ENCODE data around the gene SMAD3. TPM values are rescaled to one million over a fixed set of nuclear protein-coding genes. Genes with fewer than 3 reads are reported as not detected.

SMAD3 gene
- total and polyA plus RNA-seq, 2 of the 4 experiments (the other 2 are of a cell fraction): 71.0 to 177 TPM

DNA sequence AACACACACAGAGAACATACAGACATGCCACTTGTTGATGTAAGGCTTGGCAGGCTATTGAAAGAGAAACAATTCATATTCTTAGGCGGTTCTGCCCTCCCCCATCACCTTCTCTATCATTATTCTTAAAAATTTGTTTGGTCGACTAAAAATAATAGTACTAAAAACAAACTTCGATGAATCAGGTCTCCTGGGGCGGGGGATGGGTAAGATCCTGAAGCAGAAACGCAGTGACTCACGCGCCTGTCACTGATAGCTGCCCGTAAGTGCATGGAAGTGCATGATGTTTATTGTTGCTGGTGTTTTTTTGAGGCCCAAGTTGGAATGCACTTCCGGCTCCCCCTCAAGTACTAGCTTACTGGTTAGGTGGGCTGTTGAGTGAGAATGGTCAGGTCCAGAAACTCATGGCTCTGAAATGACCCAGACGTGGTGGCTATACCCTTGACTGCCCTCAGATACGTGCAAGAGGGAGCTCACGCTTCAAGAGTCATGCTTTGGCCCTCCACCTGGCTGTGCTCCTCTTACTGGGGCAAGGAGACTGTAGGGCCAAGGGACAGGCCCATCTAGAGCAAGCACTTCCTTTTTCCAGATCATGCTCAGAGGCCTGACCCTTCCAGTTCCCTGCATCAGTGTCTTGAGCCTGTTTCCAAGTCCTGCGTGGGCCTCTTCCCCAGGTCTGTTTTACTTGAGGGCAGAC lies 10.9 kb downstream of the SMAD3 start (continued):
- TF ChIP-seq POLR2A (IDR thresholded peaks at IDR 0.05; ENCODE audit: low read depth, low read length): peak; percentile 43

DNA sequence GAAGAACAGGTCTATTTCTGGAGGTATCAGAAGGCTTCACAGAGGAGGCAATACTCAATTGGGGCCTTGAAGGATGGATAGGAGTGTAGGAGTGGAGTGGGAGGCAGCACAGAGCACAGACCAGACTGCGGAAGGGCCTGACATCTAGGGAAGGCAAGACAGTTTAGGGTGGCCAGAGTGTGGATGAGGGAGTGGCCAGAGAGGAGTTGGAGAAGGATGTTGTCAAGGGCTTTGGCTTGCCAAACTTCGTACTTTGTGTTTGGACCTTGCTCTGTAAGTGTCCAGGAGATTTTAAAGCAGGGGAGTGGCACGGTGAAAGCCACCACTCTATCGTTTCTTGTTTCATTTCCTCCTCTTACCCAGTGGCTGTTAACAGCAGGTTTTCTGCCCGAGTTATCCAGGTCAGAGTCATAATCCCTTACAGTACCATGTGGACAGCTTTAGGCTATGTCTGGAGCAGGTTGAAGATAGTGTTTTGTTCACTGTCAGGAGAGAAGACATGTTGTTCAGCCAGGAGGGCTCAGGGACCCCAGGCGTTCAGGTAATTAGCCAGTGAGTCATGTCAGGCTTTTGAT lies 12.3 kb downstream of the SMAD3 start:
- ChIA-PET CTCF (no interaction called here), POLR2A (ENCODE audit: unreplicated experiment) (no interaction called here)
- peaks cover 0 to 77% of the 10 kb centered on the region in 2 experiments; a peak in 2 of 4 replicates for H3K79me1 ChIP-seq (ENCODE audit: low read depth in 1 of 2, low read length in 2 of 2)
- peak overlapping the region; percentile 92 for H3K14ac ChIP-seq (replicated peaks; ENCODE audit: low read depth, low read length)
- peak overlapping the region; percentile 99 for H2AK5ac ChIP-seq (ENCODE audit: low read depth, low read length)
- peak overlapping the region; percentile 64 for H3K23ac ChIP-seq (ENCODE audit: low read depth, low read length)
- peaks cover 60% of the 10 kb centered on the region for H3K9me1 ChIP-seq (ENCODE audit: insufficient read depth, low read length)
- peak overlapping the region; percentile 64; the same call in 1 of the 2 replicates for H2BK20ac ChIP-seq (ENCODE audit: low read depth, low read length)
- peak overlapping the region; percentile 21; the same call in 1 of the 2 replicates for H4K5ac ChIP-seq (ENCODE audit: low read depth, low read length)
- H4K91ac ChIP-seq (ENCODE audit: insufficient read depth, low read depth, low read length): peak overlapping the region; percentile 67; the same call in 1 of the 2 replicates
- H3K56ac ChIP-seq (ENCODE audit: extremely low read depth, insufficient read depth, low read length): no peak overlapping the region
- peak overlapping the region in 1 of 2 experiments; percentile 79; a peak in 1 of 4 replicates for H4K8ac ChIP-seq (ENCODE audit: low read depth in 2 of 2, low read length in 2 of 2)
- WGBS, 2 experiments (ENCODE audit: extremely low coverage in 2 of 2, insufficient read length in 1 of 2): 78% methylated on average over 3 of the region's 6 CpGs; no CpG with 5 or more reads in 1 of the 2 experiments
- intact Hi-C loops (cut with micrococcal nuclease) (no loop called here), in situ Hi-C loops (cut with MboI; ENCODE audit: low sequenced_read_pairs) (no loop called here), dilution Hi-C loops (cut with HindIII; ENCODE audit: low sequenced_read_pairs, unreplicated experiment) (no loop called here)
- peak overlapping the region; percentile 6; the same call in 1 of the 2 replicates for H3K9ac ChIP-seq (ENCODE audit: low read depth, low read length)
- peak overlapping the region; percentile 33; the same call in 1 of the 2 replicates for H3K4me2 ChIP-seq (ENCODE audit: low read depth, low read length)
- no peak overlapping the region for H3K4me3 ChIP-seq (ENCODE audit: insufficient read depth, low read depth, low read length)
- peak overlapping the region; percentile 62 for H3K27ac ChIP-seq (ENCODE audit: insufficient read depth, low read length)
- peak overlapping the region; percentile 73 for H2BK5ac ChIP-seq (ENCODE audit: low read depth, low read length, poor library complexity, severe bottlenecking)
- H3K18ac ChIP-seq (ENCODE audit: low read depth, low read length): peak overlapping the region; percentile 76
- H3K36me3 ChIP-seq (ENCODE audit: control insufficient read depth, insufficient read depth, low read length): peaks cover 53% of the 10 kb centered on the region
- no peak overlapping the region for H2AFZ ChIP-seq (replicated peaks; ENCODE audit: low read length, poor library complexity)
- H3K27me3 ChIP-seq (ENCODE audit: control insufficient read depth, insufficient read depth, low read length): no peaks in the 10 kb centered on the region
- H2BK15ac ChIP-seq (ENCODE audit: low read depth, low read length): peak overlapping the region; percentile 18; the same call in 2 of the 3 replicates
- peak overlapping the region; percentile 67 for H3K4ac ChIP-seq (ENCODE audit: low read depth, low read length)
- no TSS peak for BruUV-seq (replicated peaks)
- peaks cover 98% of the 10 kb centered on the region for H4K20me1 ChIP-seq (ENCODE audit: insufficient read depth, low read length)
- peak overlapping the region; percentile 64 for H2BK120ac ChIP-seq (ENCODE audit: low read depth, low read length)
- ATAC-seq (ENCODE audit: low read depth): no peak
- H3K4me1 ChIP-seq (ENCODE audit: control insufficient read depth, insufficient read depth, low read length): peaks cover 50% of the 10 kb centered on the region
- no peak overlapping the region for H2AK9ac ChIP-seq (replicated peaks; ENCODE audit: low read depth, low read length, poor library complexity)
- H3K9me3 ChIP-seq (ENCODE audit: control insufficient read depth, insufficient read depth, low read length): no peaks in the 10 kb centered on the region
- no peak for DNase-seq
- TF ChIP-seq, protein P1, sequence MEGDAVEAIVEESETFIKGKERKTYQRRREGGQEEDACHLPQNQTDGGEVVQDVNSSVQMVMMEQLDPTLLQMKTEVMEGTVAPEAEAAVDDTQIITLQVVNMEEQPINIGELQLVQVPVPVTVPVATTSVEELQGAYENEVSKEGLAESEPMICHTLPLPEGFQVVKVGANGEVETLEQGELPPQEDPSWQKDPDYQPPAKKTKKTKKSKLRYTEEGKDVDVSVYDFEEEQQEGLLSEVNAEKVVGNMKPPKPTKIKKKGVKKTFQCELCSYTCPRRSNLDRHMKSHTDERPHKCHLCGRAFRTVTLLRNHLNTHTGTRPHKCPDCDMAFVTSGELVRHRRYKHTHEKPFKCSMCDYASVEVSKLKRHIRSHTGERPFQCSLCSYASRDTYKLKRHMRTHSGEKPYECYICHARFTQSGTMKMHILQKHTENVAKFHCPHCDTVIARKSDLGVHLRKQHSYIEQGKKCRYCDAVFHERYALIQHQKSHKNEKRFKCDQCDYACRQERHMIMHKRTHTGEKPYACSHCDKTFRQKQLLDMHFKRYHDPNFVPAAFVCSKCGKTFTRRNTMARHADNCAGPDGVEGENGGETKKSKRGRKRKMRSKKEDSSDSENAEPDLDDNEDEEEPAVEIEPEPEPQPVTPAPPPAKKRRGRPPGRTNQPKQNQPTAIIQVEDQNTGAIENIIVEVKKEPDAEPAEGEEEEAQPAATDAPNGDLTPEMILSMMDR (conservative IDR thresholded peaks at IDR 0.05; ENCODE audit: low read depth, low read length): no peak
- no peak for TF ChIP-seq CHD1 (IDR thresholded peaks at IDR 0.05; ENCODE audit: low read depth, low read length)
- TF ChIP-seq BHLHE40 (IDR thresholded peaks at IDR 0.05; ENCODE audit: low read depth, low read length): no peak
- TF ChIP-seq, protein P2, sequence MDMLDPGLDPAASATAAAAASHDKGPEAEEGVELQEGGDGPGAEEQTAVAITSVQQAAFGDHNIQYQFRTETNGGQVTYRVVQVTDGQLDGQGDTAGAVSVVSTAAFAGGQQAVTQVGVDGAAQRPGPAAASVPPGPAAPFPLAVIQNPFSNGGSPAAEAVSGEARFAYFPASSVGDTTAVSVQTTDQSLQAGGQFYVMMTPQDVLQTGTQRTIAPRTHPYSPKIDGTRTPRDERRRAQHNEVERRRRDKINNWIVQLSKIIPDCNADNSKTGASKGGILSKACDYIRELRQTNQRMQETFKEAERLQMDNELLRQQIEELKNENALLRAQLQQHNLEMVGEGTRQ (IDR thresholded peaks at IDR 0.05; ENCODE audit: low read depth, low read length): no peak
- no peak for TF ChIP-seq POLR2A (IDR thresholded peaks at IDR 0.05; ENCODE audit: low read depth, low read length)
- TF ChIP-seq MXI1 (IDR thresholded peaks at IDR 0.05; ENCODE audit: borderline replicate concordance, low read depth, low read length): no peak
- TF ChIP-seq MAZ (IDR thresholded peaks at IDR 0.05; ENCODE audit: borderline replicate concordance, low read depth, low read length): no peak
- TF ChIP-seq RCOR1 (IDR thresholded peaks at IDR 0.05; ENCODE audit: insufficient replicate concordance, low read length): no peak
- no peak for TF ChIP-seq MAFK (IDR thresholded peaks at IDR 0.05; ENCODE audit: low read depth, low read length)
- no peak for TF ChIP-seq RFX5 (IDR thresholded peaks at IDR 0.05; ENCODE audit: low read depth, low read length)
- TF ChIP-seq, protein P3, sequence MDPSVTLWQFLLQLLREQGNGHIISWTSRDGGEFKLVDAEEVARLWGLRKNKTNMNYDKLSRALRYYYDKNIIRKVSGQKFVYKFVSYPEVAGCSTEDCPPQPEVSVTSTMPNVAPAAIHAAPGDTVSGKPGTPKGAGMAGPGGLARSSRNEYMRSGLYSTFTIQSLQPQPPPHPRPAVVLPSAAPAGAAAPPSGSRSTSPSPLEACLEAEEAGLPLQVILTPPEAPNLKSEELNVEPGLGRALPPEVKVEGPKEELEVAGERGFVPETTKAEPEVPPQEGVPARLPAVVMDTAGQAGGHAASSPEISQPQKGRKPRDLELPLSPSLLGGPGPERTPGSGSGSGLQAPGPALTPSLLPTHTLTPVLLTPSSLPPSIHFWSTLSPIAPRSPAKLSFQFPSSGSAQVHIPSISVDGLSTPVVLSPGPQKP (IDR thresholded peaks at IDR 0.05; ENCODE audit: borderline replicate concordance, low read depth, low read length): no peak
